HepG2 (cell line): Measurements from ENCODE around the gene NPC1. TPM values are rescaled to one million over a fixed set of nuclear protein-coding genes. Genes with fewer than 3 reads are reported as not detected.
A peak's percentile ranks its signal among the peaks of the same experiment; 100 is the strongest.

Source experiments
- CCAR2 ChIP-seq: fragments of 200-400 bp; formaldehyde crosslinking; optimal IDR thresholded peaks from 2 replicates; pipeline ENCODE3; 2018; ENCODE audit warnings: low read depth, mild to moderate bottlenecking, low read length, moderate library complexity
- ERF ChIP-seq: IDR thresholded peaks from 2 replicates; pipeline ENCODE4 v1.6.1; 2018; ENCODE audit warnings: missing biosample characterization, missing genetic modification reagents
- HIC2 ChIP-seq: sonication (generic); formaldehyde crosslinking; IDR thresholded peaks from 2 replicates; pipeline ENCODE4 v1.9.0; 2022; ENCODE audit warnings: low read depth, missing genetic modification reagents
- HMG20A ChIP-seq: IDR thresholded peaks from 2 replicates; pipeline ENCODE4 v1.6.1; 2016; ENCODE audit warnings: borderline replicate concordance
- IKZF4 ChIP-seq: sonication (generic); formaldehyde crosslinking; IDR thresholded peaks from 2 replicates; pipeline ENCODE4 v1.5.1; 2020; ENCODE audit warnings: borderline replicate concordance, mild to moderate bottlenecking, low read depth, missing genetic modification reagents; ENCODE audit errors: not compliant biosample characterization
- KAT2B ChIP-seq: fragments of 150-350 bp; IDR thresholded peaks from 2 replicates; pipeline ENCODE4 v1.6.1; 2014; ENCODE audit warnings: low read depth, low read length, borderline replicate concordance
- LCORL ChIP-seq, 2 experiments: fragments of 450-650 bp in 1 of 2; sonication (generic) in 1 of 2; formaldehyde crosslinking in 1 of 2; IDR thresholded peaks; 2 replicates each; pipeline versions ENCODE4 v1.5.0 to v1.6.1; 2017 to 2020; ENCODE audit warnings: antibody characterized with exemption in 1 of 2, missing genetic modification reagents in 1 of 2
- MBNL3 ChIP-seq: fragments of 250-450 bp; sonication (Bioruptor Pico); conservative IDR thresholded peaks from 2 replicates; pipeline ENCODE4 v1.8.0; 2022; ENCODE audit warnings: mild to moderate bottlenecking, inconsistent platforms
- MTF2 ChIP-seq: sonication (generic); formaldehyde crosslinking; IDR thresholded peaks from 2 replicates; pipeline ENCODE4 v1.5.0; 2020; ENCODE audit warnings: missing genetic modification reagents, borderline replicate concordance
- PHF20 ChIP-seq: sonication (generic); formaldehyde crosslinking; IDR thresholded peaks from 2 replicates; pipeline ENCODE4 v1.5.0; 2020; ENCODE audit warnings: mild to moderate bottlenecking, missing genetic modification reagents
- SALL1 ChIP-seq: sonication (generic); formaldehyde crosslinking; IDR thresholded peaks from 2 replicates; pipeline ENCODE4 v1.8.0; 2022; ENCODE audit warnings: mild to moderate bottlenecking, missing genetic modification reagents
- SAP130 ChIP-seq: IDR thresholded peaks from 2 replicates; pipeline ENCODE4 v1.6.1; 2016; ENCODE audit warnings: low read depth
- STAG1 ChIP-seq: sonication (generic); formaldehyde crosslinking; IDR thresholded peaks from 2 replicates; pipeline ENCODE4 v1.4.0; 2020; ENCODE audit warnings: missing genetic modification reagents
- TAF15 ChIP-seq: fragments of 200-400 bp; formaldehyde crosslinking; IDR thresholded peaks from one replicate; pipeline ENCODE4 v1.6.1; 2018; ENCODE audit warnings: mild to moderate bottlenecking, low read depth, low read length; ENCODE audit not compliant: poor library complexity, severe bottlenecking
- TCF12 ChIP-seq, 2 experiments: fragments of 450-650 bp in 1 of 2; sonication (generic) in 1 of 2; formaldehyde crosslinking in 1 of 2; IDR thresholded peaks; 2 replicates each; pipeline versions ENCODE4 v1.6.1 to v1.8.0; 2017 to 2022; ENCODE audit warnings: antibody characterized with exemption in 1 of 2, mild to moderate bottlenecking in 1 of 2, missing genetic modification reagents in 1 of 2, moderate library complexity in 1 of 2
- TOPORS ChIP-seq: sonication (generic); formaldehyde crosslinking; IDR thresholded peaks from 2 replicates; pipeline ENCODE4 v1.8.0; 2023; ENCODE audit warnings: mild to moderate bottlenecking, missing genetic modification reagents
- ZBTB42 ChIP-seq: sonication (generic); formaldehyde crosslinking; IDR thresholded peaks from 2 replicates; pipeline ENCODE4 v1.5.0; 2020; ENCODE audit warnings: mild to moderate bottlenecking, missing genetic modification reagents
- ZNF121 ChIP-seq: sonication (generic); formaldehyde crosslinking; IDR thresholded peaks from 2 replicates; pipeline ENCODE4 v1.5.0; 2020; ENCODE audit warnings: mild to moderate bottlenecking, missing genetic modification reagents
- ZNF260 ChIP-seq: sonication (generic); formaldehyde crosslinking; IDR thresholded peaks from 2 replicates; pipeline ENCODE4 v1.4.0; 2020; ENCODE audit warnings: missing genetic modification reagents, low read depth, mild to moderate bottlenecking, borderline replicate concordance
- ZNF367 ChIP-seq: sonication (generic); formaldehyde crosslinking; IDR thresholded peaks from 2 replicates; pipeline ENCODE4 v1.4.0; 2020; ENCODE audit warnings: missing genetic modification reagents, borderline replicate concordance
- ZNF503 ChIP-seq: sonication (generic); formaldehyde crosslinking; IDR thresholded peaks from 2 replicates; pipeline ENCODE4 v1.4.0; 2020; ENCODE audit warnings: missing genetic modification reagents
- ZNF546 ChIP-seq: sonication (generic); formaldehyde crosslinking; conservative IDR thresholded peaks from 2 replicates; pipeline ENCODE4 v1.8.1; 2023; ENCODE audit warnings: mild to moderate bottlenecking, missing genetic modification reagents
- polyA plus RNA-seq, 8 experiments: library from polyadenylated mRNA; depleted of rRNA in 3 of 8; stranded (reverse) in 7 of 8; unstranded in 1 of 8; fragments of >200 nt; fragmentation: Illumina TruSeq in 4 of 8; extraction: Trizol in 4 of 8; gene quantifications; 2 replicates each; pipeline versions ENCODE4 v1.2.1 to v1.2.3, GENCODE V29; 2011 to 2016; ENCODE audit warnings: low read depth in 4 of 8, missing spikeins in 1 of 8, mixed read lengths in 1 of 8; ENCODE audit not compliant: insufficient read depth in 1 of 8
- total RNA-seq, 5 experiments: library from RNA; depleted of rRNA; stranded (reverse); fragments of >200 nt; fragmentation: Illumina TruSeq; extraction: Trizol; gene quantifications; 2 replicates each; pipeline ENCODE4 v1.2.3, GENCODE V29; 2016; ENCODE audit warnings: low read depth in 1 of 5
- TF ChIP-seq, protein P1 (sequence below): IDR thresholded peaks from 2 replicates; pipeline ENCODE4 v1.6.1; 2016; ENCODE audit warnings: mild to moderate bottlenecking, missing biosample characterization, missing genetic modification reagents
- TF ChIP-seq, protein P2 (sequence below): sonication (generic); formaldehyde crosslinking; IDR thresholded peaks from 2 replicates; pipeline ENCODE4 v1.4.0; 2020; ENCODE audit warnings: missing genetic modification reagents, borderline replicate concordance

The NPC1 gene
- total and polyA plus RNA-seq, 2 of the 13 experiments (the other 11 are each of a cell fraction or from before 2014, with no cell fraction given): 46.5 to 114 TPM

DNA sequence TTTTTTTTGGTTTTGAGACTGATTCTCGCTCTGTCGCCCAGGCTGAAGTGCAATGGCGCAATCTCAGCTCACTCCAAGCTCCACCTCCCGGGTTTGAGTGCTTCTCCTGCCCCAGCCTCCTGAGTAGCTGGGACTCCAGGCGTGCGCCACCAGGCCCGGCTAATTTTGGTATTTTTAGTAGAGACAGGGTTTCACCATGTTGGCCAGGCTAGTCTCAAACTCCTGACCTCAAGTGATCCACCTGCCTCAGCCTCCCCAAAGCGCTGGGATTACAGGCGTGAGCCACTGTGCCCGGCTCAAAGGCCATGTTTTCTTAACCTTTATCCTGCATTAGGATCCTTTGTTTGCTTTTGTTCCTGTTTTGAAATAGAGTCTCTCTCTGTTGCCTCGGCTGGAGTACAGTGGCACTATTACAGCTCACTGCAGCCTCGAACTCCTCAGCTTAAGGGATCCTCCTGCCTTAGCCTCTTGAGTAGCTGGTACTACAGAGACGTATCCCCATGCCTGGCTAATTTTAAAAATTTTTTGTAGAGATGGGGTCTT is 41.0 kb downstream of the NPC1 start (continued):
- TF ChIP-seq ZNF503 (peak; percentile 74; the same call in 1 of the 2 replicates), SAP130 (CRISPR knock-in tag) (peak; percentile 75), ZNF367 (no peak), HIC2 (CRISPR knock-in tag) (no peak), TAF15 (no peak), STAG1 (no peak; the same call in none of the 2 replicates), ZBTB42 (CRISPR knock-in tag) (no peak), ZNF260 (CRISPR knock-in tag) (no peak), IKZF4 (no peak), SALL1 (CRISPR knock-in tag) (peak; percentile 84), LCORL (IDR thresholded peaks at IDR 0.05) (no peak), LCORL (CRISPR knock-in tag; IDR thresholded peaks at IDR 0.05) (no peak), MTF2 (CRISPR knock-in tag) (no peak), TOPORS (CRISPR knock-in tag) (no peak), PHF20 (CRISPR knock-in tag) (no peak), ZNF546 (CRISPR knock-in tag) (no peak), TCF12 (IDR thresholded peaks at IDR 0.05) (no peak), TCF12 (CRISPR knock-in tag; IDR thresholded peaks at IDR 0.05) (no peak), ZNF121 (CRISPR knock-in tag) (peak; percentile 64), ERF (CRISPR knock-in tag) (no peak), MBNL3 (CRISPR knock-in tag) (no peak), HMG20A (peak; percentile 73; the same call in 1 of the 2 replicates), KAT2B (no peak), CCAR2 (no peak)
- TF ChIP-seq, protein P1, sequence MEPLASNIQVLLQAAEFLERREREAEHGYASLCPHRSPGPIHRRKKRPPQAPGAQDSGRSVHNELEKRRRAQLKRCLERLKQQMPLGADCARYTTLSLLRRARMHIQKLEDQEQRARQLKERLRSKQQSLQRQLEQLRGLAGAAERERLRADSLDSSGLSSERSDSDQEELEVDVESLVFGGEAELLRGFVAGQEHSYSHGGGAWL (CRISPR knock-in tag): no peak
- TF ChIP-seq, protein P2, sequence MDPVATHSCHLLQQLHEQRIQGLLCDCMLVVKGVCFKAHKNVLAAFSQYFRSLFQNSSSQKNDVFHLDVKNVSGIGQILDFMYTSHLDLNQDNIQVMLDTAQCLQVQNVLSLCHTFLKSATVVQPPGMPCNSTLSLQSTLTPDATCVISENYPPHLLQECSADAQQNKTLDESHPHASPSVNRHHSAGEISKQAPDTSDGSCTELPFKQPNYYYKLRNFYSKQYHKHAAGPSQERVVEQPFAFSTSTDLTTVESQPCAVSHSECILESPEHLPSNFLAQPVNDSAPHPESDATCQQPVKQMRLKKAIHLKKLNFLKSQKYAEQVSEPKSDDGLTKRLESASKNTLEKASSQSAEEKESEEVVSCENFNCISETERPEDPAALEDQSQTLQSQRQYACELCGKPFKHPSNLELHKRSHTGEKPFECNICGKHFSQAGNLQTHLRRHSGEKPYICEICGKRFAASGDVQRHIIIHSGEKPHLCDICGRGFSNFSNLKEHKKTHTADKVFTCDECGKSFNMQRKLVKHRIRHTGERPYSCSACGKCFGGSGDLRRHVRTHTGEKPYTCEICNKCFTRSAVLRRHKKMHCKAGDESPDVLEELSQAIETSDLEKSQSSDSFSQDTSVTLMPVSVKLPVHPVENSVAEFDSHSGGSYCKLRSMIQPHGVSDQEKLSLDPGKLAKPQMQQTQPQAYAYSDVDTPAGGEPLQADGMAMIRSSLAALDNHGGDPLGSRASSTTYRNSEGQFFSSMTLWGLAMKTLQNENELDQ (CRISPR knock-in tag): no peak
